NCI-H748 treated with DMSO at 0.1 percent for 48 hours (cell line): ENCODE data around the gene PTPN3.

Source experiments
- DNase-seq: peaks from one replicate; lab custom pipeline; 2025; lab: John Stamatoyannopoulos, UW

The PTPN3 gene

DNA sequence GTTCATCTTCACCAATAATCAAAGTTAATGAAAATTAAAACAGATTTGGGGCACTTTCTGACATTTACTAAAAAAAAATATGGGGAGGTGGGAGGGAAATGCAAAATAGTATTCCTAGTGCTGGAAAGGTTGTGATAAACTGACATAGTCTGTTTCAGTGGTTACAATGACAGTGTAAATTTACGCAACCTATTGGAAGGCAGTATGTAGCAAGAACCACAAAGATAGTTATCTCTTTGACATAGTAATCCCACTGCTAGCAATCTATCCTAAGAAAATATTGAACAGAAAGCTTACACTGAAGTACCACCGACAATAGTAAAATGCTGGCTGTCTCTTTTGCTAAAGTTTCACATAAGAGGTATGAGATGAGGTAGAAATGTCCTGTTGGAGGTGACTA is 162.2 kb downstream of the PTPN3 start:
- no peak for DNase-seq

DNA sequence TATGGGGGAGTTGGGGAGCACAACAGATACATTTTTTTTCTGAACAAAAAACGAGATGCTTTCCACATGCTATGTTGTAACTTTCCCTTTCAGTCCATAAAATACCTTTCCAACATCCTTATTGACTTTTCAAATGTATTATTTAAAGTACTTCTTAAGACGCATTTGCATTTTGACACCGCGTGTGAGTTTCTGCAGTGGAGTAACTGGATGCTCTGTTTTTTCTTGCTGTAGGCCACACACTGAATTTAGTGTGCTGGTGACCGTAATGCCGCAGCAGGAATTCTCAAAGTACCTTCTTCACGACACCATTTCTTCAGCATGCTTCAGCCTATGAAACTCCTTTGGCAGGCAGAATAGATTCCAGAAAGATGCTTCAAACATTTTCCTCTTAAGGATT is 163.0 kb downstream of the PTPN3 start:
- no peak for DNase-seq

DNA sequence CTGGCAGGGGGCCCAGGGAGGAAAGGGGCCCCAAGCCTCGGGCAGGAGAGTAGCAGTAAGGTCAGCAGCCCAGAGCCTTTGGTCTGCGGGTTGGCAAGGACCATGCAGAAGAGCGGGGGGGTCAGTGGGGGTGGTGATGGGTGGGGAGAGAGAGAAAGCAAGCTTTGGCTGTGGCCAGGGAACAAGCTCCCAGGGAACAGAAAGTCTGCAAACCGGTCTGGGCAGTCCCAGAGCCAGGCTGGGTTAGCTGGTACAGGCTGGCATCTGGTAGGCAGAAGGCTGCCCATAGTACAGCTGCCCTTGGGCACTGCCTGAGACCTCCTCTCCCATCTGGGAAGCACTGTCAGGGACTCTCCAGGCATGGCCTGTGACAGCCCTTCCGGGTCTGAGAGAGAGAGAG is 166.8 kb downstream of the PTPN3 start:
- no peak for DNase-seq

DNA sequence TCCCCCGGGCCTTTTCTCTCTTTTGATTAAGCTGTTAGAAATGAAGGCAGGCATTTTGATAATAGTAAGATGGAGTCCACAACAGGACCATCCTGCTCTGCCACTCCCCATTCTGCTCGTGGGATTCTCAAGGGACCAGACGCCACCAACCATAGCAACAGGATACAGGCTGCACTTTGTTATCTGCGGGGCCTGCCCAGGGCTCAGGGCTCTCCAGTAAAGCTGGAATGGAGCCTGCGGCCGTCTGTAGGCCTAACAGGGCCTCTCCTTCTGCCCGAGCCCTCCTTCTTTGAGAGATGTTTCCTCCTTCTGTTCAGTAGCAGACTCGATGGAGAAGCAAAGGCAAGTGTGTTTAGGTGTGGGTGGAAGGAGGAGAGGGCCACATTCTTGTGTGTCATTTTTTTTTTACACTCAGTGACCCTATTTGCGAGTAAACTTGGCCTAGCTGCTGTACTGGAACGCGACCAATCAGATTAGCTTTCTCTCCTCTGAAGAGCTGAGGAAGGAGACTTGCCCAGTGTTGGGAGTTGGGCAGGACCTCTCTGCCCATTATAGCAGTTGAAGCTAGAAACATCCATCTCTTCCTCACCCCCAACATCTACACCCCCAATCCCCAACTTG is 168.4 kb downstream of the PTPN3 start:
- no peak for DNase-seq

DNA sequence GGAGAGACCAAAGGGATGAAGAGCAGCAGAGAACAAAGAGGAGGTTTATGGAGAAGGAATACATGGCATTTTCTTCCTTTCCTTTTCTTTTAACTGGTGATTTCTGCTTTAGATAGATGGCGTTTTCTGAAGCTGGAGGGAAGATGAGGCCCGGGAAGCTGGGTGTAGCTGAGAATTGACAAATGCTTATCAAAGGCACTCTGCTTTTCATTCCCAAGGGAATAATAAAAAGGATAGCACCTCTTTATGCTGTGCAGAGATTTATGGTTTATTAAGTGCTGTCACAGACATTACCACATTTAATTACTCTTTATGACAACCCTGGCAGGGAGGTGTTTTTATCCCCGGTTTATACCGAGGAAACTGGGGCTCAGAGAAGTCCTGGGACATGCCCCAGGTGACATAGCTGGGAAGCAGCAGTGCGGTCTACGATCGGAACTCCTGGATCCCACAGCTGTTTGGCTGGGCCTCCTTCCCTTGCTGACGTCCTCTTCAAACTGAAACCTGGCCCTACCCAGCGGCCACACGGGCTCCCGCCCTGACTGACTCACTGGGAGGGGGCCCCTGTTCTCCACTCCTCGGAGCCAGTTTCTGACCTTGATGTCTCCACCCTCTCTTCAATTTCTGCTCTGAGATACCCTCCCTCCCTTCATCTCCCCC is 169.0 kb downstream of the PTPN3 start:
- no peak for DNase-seq
